Measurements from ENCODE around the gene LCN12.

DNA sequence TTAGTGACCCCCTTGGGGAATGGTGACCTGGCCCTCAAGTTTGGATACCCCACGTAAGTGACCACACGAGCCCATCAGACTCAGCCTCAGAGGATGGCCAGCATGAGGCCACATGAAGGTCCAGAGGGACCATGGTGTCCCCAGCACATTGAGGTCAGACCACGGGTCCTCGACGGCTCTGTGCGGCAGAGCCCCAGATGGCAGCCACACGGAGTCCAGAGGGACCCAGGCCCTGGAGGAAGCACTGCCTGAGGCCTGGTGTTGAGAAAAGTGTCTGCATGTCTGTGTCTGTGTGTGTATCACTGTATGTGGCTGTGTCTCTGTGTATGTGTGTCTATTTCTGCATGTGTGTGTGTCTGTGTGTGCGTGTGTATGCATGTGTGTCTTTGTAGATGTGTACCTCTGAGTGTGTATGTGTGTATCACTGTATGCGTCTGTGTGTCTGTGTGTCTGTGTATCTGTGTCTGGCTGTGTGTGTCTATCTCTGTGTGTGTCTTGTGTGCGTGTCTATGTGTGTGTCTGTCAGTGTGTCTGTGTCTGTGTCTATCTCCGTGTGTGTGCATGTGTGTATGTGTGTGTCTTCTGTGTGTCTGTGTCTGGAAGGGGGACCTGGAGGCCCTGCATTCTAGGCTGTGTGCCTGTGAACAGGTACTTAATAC is 31.7 kb downstream of the LCN12 start:
- TF ChIP-seq, protein P1, sequence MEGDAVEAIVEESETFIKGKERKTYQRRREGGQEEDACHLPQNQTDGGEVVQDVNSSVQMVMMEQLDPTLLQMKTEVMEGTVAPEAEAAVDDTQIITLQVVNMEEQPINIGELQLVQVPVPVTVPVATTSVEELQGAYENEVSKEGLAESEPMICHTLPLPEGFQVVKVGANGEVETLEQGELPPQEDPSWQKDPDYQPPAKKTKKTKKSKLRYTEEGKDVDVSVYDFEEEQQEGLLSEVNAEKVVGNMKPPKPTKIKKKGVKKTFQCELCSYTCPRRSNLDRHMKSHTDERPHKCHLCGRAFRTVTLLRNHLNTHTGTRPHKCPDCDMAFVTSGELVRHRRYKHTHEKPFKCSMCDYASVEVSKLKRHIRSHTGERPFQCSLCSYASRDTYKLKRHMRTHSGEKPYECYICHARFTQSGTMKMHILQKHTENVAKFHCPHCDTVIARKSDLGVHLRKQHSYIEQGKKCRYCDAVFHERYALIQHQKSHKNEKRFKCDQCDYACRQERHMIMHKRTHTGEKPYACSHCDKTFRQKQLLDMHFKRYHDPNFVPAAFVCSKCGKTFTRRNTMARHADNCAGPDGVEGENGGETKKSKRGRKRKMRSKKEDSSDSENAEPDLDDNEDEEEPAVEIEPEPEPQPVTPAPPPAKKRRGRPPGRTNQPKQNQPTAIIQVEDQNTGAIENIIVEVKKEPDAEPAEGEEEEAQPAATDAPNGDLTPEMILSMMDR (IDR thresholded peaks at IDR 0.05): no peak
- TF ChIP-seq POLR2A (IDR thresholded peaks at IDR 0.05): no peak

Measured in right lobe of liver (tissue), 4 donors.